ENCODE data around the gene ARAP1.

The ARAP1 gene

GRCh38 chr11:72741849-72742512 is 10.2 kb downstream of the ARAP1 start:
- DNase-seq = no peak

- DNase-seq = no peak
Observed at GRCh38 chr11:72741429-72741833, 10.8 kb downstream of the ARAP1 start.

- no peak for DNase-seq
Observed at GRCh38 chr11:72740562-72741428, 11.4 kb downstream of the ARAP1 start.

- no peak for DNase-seq
Observed at GRCh38 chr11:72740060-72740424, 12.2 kb downstream of the ARAP1 start.

GRCh38 chr11:72739240-72740059 is 12.8 kb downstream of the ARAP1 start:
- no peak for DNase-seq

GRCh38 chr11:72738199-72739141 is 13.7 kb downstream of the ARAP1 start:
- no peak for DNase-seq

- no peak for DNase-seq
Observed at GRCh38 chr11:72737336-72737735, 14.9 kb downstream of the ARAP1 start.

GRCh38 chr11:72736452-72737069 is 15.6 kb downstream of the ARAP1 start:
- DNase-seq = no peak

- DNase-seq = no peak
Observed at GRCh38 chr11:72735495-72736027, 16.6 kb downstream of the ARAP1 start.

GRCh38 chr11:72732329-72732728 is 19.9 kb downstream of the ARAP1 start:
- DNase-seq = no peak

GRCh38 chr11:72730737-72731136 is 21.5 kb downstream of the ARAP1 start:
- DNase-seq = no peak

- DNase-seq = no peak
Observed at GRCh38 chr11:72730243-72730642, 22.0 kb downstream of the ARAP1 start.

- DNase-seq = no peak
Observed at GRCh38 chr11:72727521-72727920, 24.7 kb downstream of the ARAP1 start.

GRCh38 chr11:72726266-72727220 is 25.7 kb downstream of the ARAP1 start:
- DNase-seq = no peak

GRCh38 chr11:72725724-72726028 is 26.5 kb downstream of the ARAP1 start:
- no peak for DNase-seq

- peak; percentile 64 for DNase-seq
Observed at GRCh38 chr11:72724851-72725723, 27.1 kb downstream of the ARAP1 start.

GRCh38 chr11:72724021-72724551 is 28.1 kb downstream of the ARAP1 start:
- DNase-seq = no peak

GRCh38 chr11:72723508-72723907 is 28.7 kb downstream of the ARAP1 start:
- DNase-seq = no peak

- peak; percentile 79 for DNase-seq
Observed at GRCh38 chr11:72722050-72722748, 30.0 kb downstream of the ARAP1 start.

Data from DMS153 (cell line).